Skeletal muscle tissue (tissue), 4 donors: ENCODE data around the gene PLCD1. TPM values are rescaled to one million over a fixed set of nuclear protein-coding genes. Genes with fewer than 3 reads are reported as not detected.
"Not testable (repeated sequence)": the region's sequence is repeated elsewhere in the genome, so short reads cannot be mapped to it uniquely, and the experiment has no call there.

ENCODE experiments used
- H3K27ac ChIP-seq: one replicate; pipeline ENCODE4 v1.7.0; 2013; ENCODE audit warnings: mild to moderate bottlenecking, low read depth, low read length, inconsistent platforms
- H3K27me3 ChIP-seq, 3 donors: one replicate each; pipeline ENCODE4 v1.7.0; 2013; ENCODE audit warnings: low read length in 3 of 3; ENCODE audit not compliant: control insufficient read depth in 3 of 3, insufficient read depth in 3 of 3
- H3K36me3 ChIP-seq, 3 donors: one replicate each; pipeline ENCODE4 v1.7.0; 2013; ENCODE audit warnings: low read length in 3 of 3; ENCODE audit not compliant: control insufficient read depth in 3 of 3, insufficient read depth in 3 of 3
- H3K4me1 ChIP-seq, 3 donors: one replicate each; pipeline ENCODE4 v1.7.0; 2013; ENCODE audit warnings: low read length in 3 of 3, mild to moderate bottlenecking in 3 of 3; ENCODE audit not compliant: control insufficient read depth in 3 of 3, insufficient read depth in 3 of 3
- H3K4me3 ChIP-seq, 3 donors: one replicate each; pipeline ENCODE4 v1.7.0; 2013; ENCODE audit warnings: low read length in 3 of 3
- H3K9ac ChIP-seq, 3 donors: one replicate each; pipeline ENCODE4 v1.7.0; 2013; ENCODE audit warnings: low read length in 3 of 3, mild to moderate bottlenecking in 3 of 3, moderate library complexity in 2 of 3, low read depth in 1 of 3
- H3K9me3 ChIP-seq, 3 donors: one replicate each; pipeline ENCODE4 v1.7.0; 2013; ENCODE audit warnings: low read length in 3 of 3; ENCODE audit not compliant: control insufficient read depth in 3 of 3
- total RNA-seq: library from RNA; depleted of rRNA; stranded (reverse); fragments of >200 nt; gene quantifications from one replicate; pipeline ENCODE4 v1.2.3, GENCODE V29; 2014
- donor health status: Osteomylitis.

PLCD1 gene
- total RNA-seq, 1 donor from 2014 or later = 9.4 TPM

DNA sequence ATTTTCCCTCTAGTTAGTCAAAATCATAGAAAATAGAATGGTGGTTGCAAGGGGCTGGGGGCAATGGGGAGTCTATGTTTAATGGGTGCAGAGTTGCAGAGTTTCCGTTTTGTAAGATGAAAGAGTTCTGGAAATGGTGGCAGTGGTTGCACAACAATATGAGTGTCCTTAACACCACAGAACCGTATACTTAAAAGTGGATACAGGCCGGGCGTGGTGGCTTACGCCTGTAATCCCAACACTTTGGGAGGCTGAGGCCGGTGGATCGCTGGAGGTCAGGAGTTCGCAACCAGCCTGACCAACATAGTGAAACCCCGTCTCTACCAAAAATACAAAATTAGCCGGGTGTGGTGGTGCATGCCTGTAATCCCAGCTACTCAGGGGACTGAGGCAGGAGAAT is 41.1 kb downstream of the PLCD1 start:
- H3K27ac ChIP-seq, H3K4me3 ChIP-seq, H3K9me3 ChIP-seq, H3K36me3 ChIP-seq, H3K9ac ChIP-seq, H3K27me3 ChIP-seq: not testable (repeated sequence)
- peaks cover under 1 to 10% (median 10%) of the 10 kb centered on the region in 3 donors for H3K4me1 ChIP-seq

DNA sequence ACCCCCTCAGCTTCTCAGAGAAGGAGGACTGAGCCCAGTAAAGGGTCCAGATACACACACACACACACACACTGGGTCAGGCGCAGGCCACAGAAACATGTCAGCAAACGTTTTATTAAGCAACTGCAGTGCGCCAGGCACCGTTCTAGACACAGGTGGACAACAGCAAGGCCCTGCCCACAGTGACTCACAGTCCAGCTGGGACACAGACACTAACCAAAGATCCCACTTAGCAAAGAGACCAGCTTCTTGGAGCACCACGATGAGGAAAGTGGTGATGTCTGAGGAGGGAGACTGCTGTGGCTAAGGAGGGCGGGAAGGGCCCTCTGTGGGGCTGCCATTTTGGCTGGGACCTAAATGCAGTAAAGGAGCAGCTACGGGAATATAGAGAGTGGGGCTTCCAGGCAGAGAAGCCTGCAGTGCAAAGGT is 41.7 kb downstream of the PLCD1 start:
- H3K4me3 ChIP-seq = no peak overlapping the region
- H3K27ac ChIP-seq = no peak overlapping the region
- H3K9ac ChIP-seq = no peak overlapping the region
- peaks cover 0 to 10% (median 9%) of the 10 kb centered on the region in 3 donors for H3K4me1 ChIP-seq
- no peaks in the 10 kb centered on the region for H3K27me3 ChIP-seq
- H3K36me3 ChIP-seq = peaks cover 0 to 5% (median 0%) of the 10 kb centered on the region in 3 donors
- no peaks in the 10 kb centered on the region for H3K9me3 ChIP-seq

DNA sequence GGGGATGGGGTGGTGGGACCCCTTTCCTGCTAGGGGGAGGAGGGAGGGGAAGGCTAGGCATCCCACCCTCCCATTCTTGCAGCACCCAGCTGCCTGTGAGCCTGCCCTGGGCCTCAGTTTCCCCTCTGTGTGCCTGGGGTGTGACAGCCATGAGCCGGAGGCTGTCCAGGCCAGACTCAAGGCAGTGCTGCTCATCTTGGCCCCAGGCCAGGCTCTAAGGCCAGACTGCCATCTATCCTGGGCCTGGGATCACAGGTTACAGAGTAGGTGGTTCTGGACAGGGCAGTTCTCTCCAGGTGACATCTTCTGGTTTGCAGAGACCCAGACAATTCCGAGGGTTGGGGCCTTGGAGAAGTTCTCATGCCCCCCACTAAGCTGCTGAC is 42.1 kb downstream of the PLCD1 start:
- H3K4me3 ChIP-seq = no peak overlapping the region
- H3K4me1 ChIP-seq = peaks cover 0 to 10% (median 9%) of the 10 kb centered on the region in 3 donors
- no peak overlapping the region for H3K9ac ChIP-seq
- H3K9me3 ChIP-seq = no peaks in the 10 kb centered on the region
- H3K27me3 ChIP-seq = no peaks in the 10 kb centered on the region
- H3K36me3 ChIP-seq = peaks cover 0 to 5% (median under 1%) of the 10 kb centered on the region in 3 donors
- no peak overlapping the region for H3K27ac ChIP-seq

DNA sequence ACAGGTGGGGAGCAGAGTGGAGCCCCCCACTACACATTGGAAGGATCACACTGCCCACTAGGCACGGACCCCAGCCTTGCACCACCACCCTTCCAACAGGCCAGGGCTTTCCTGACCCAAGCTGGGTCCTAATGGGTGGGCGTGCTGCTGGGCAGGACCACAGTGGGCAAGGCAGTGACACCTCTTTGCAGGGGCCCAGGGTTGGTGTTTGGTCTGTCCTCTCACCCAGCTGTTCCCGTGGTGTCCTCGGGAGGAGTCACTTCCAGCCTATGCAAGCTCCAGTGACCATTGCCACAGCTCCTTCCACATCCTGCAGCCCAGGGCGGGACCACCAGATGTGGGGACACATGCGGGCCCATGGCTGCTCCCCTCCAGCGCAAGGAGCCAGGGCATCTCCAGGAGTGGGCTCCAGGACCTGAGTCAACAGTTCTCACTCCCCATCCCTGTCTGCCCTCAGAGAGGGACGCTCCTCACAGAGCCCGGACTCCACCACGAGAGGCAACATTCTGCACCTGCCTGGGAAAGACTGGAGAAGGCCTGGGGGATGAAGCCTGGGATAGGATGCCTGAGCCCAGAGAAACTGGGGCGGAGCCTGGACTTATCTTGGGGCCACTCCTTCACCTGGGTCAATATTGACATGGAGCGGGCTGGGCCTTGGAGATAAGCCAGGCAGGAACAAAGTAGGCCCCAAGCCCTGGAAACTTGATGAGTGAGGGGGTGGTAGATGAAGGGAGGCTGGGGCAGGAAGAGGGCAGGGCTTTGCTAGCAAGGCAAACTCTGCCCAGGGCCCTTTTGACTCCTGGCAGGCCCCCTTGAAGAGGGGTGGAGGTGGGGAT is 42.7 kb downstream of the PLCD1 start:
- H3K27me3 ChIP-seq = no peaks in the 10 kb centered on the region
- peaks cover 5 to 9% (median 5%) of the 10 kb centered on the region in 3 donors for H3K36me3 ChIP-seq
- H3K9me3 ChIP-seq = no peaks in the 10 kb centered on the region

DNA sequence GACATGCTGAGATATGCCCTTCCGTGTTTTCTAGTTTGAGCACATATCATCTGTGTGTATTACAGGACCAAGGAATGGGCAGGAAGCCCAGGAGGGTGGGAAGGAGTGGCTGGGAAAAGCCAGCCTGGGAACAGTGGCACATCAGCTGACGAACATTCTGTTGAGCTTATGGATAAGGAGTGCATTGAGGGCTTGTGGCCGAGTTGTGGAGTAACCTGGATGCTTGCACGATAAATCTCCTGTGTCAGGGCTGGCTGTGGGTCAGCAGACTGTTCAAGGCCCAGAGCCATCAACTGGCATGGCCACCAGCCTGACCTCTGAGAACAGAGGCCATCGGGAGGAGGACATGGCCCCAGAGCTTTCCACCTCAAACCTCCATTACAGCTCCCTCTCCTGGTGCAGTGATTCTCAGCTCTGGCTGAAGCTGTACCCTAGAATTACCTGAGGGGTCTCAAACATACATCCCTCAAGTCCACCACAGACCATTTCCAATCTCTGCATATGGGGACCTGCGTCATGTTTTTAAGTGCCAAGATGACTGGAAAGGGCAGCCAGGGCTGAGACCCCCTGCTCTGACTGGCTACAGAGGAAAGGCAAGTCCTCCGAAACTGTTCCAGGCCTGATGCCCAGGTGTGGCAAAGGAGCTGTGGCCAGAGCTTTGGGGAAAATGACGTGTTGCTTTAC is 43.7 kb downstream of the PLCD1 start:
- Histone ChIP-seq H3K36me3 (peaks cover 5 to 11% (median 6%) of the 10 kb centered on the region in 3 donors), H3K27ac (no peak overlapping the region), H3K9ac (no peak overlapping the region), H3K27me3 (no peaks in the 10 kb centered on the region), H3K9me3 (no peaks in the 10 kb centered on the region), H3K4me3 (no peak overlapping the region), H3K4me1 (peaks cover 0 to 10% (median 9%) of the 10 kb centered on the region in 3 donors)

More for the DNA sequence above, 42.7 kb downstream of the PLCD1 start:
- Histone ChIP-seq H3K4me3 (no peak overlapping the region), H3K4me1 (peaks cover 0 to 10% (median 9%) of the 10 kb centered on the region in 3 donors), H3K27ac (no peak overlapping the region), H3K9ac (no peak overlapping the region)

DNA sequence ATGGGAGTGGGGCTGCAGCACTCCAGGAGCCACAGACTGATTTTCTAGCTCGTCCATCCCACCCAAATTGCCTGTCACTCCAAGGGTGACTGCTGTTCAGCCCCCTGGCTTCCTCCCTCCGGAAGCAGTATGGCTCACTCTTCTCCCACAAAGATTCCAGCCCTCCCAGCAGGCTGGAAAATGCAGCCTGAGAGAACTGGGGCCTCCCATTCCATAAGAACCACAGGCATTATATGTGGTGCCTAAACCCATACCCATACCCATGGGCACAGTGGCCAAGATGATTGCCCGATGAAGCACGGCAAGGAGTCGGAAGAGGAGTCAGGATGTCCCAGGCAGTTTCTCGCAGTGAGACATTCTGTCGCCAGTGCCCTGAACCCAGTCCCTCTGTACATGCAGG is 44.8 kb downstream of the PLCD1 start:
- no peaks in the 10 kb centered on the region for H3K9me3 ChIP-seq
- H3K36me3 ChIP-seq = peaks cover 6 to 18% (median 6%) of the 10 kb centered on the region in 3 donors
- no peak overlapping the region for H3K9ac ChIP-seq
- no peak overlapping the region for H3K4me3 ChIP-seq
- peaks cover 0 to 10% (median 9%) of the 10 kb centered on the region in 3 donors for H3K4me1 ChIP-seq
- no peak overlapping the region for H3K27ac ChIP-seq
- no peaks in the 10 kb centered on the region for H3K27me3 ChIP-seq

DNA sequence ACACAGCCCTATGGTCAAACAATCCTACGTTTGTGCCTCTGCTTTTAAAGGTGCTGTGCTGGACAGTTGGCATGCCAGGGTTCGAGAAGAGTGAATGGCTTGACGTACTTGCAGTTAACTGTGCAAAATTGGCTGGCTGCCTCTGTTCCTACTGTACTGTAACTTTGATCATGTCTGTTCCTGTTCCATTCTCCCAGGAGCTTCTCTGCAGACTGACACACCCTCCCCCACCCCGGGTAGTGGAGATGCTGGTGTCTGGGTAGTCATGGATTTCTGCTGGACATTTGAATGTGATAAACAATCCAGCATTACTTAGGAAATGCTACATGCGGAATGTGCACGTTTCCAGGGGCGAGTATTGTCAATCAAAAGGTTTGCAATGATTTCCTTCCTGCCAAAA is 45.4 kb downstream of the PLCD1 start:
- Histone ChIP-seq H3K36me3 (peaks cover 6 to 18% (median 6%) of the 10 kb centered on the region in 3 donors), H3K27ac (no peak overlapping the region), H3K4me1 (peaks cover 0 to 10% (median 9%) of the 10 kb centered on the region in 3 donors), H3K9ac (no peak overlapping the region), H3K27me3 (no peaks in the 10 kb centered on the region), H3K9me3 (no peaks in the 10 kb centered on the region), H3K4me3 (no peak overlapping the region)

DNA sequence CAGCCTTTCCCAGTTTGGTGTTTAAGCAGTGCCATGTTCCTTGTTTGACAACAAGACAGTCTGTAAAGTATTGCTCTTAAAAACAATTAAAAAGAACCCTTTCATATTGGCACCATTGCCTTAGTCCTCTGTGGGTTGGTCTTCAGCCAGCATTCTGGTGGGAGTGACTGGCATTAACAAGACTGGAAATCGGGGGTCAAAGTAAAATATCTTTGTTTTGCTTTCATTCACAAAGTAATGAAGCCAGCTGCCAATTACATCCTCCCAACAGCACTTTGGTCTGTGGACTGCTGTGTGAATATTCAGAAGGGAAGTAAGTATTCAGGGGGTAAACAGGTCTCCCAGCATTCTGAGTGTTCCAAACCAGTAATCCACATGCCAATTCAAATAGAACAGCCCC is 47.1 kb downstream of the PLCD1 start:
- Histone ChIP-seq H3K27me3 (no peaks in the 10 kb centered on the region), H3K27ac (no peak overlapping the region), H3K9me3 (no peaks in the 10 kb centered on the region), H3K4me1 (peaks cover 0 to 10% (median 9%) of the 10 kb centered on the region in 3 donors), H3K9ac (no peak overlapping the region), H3K36me3 (peaks cover 6 to 18% (median 6%) of the 10 kb centered on the region in 3 donors), H3K4me3 (no peak overlapping the region)

DNA sequence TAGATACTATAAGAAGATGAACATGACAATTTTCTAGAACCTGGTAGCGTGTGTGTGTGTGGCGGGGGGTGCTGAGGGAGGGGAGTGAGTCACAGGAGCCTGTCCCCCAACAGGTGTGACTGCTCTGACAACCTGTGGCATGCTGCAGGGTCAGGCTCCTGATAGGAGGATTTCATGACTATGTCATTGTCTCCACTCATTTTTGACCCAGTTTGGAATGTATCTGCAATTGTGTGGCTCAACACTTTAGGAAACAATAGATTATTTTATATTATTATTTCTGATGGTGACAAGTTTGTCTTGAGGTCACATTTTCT is 48.1 kb downstream of the PLCD1 start:
- Histone ChIP-seq H3K27ac (no peak overlapping the region), H3K36me3 (peaks cover 6 to 23% (median 9%) of the 10 kb centered on the region in 3 donors), H3K9ac (no peak overlapping the region), H3K4me3 (no peak overlapping the region), H3K4me1 (peaks cover 0 to 10% (median 9%) of the 10 kb centered on the region in 3 donors), H3K9me3 (no peaks in the 10 kb centered on the region), H3K27me3 (no peaks in the 10 kb centered on the region)
